ENCODE results near the gene CR2.

DNA sequence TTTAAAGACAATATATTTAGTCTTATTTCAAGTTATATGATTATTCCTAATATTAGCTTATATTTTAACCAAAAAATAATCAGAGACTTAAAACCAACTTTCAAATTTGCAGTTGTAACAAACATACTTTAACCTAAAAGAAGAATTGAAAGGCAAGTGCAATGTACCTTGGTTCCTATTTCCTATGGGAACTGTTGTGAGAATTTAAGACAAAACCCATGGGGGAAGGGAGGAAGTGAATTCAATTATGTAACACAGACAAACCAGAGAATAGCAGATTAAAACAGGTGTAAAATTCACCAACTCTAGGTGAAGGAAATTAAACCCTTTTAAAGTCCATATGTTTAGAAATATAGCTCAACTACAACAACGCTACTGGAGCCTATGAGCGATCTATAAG, 22.6 kb upstream of the CR2 start:
- TF ChIP-seq, protein P1, sequence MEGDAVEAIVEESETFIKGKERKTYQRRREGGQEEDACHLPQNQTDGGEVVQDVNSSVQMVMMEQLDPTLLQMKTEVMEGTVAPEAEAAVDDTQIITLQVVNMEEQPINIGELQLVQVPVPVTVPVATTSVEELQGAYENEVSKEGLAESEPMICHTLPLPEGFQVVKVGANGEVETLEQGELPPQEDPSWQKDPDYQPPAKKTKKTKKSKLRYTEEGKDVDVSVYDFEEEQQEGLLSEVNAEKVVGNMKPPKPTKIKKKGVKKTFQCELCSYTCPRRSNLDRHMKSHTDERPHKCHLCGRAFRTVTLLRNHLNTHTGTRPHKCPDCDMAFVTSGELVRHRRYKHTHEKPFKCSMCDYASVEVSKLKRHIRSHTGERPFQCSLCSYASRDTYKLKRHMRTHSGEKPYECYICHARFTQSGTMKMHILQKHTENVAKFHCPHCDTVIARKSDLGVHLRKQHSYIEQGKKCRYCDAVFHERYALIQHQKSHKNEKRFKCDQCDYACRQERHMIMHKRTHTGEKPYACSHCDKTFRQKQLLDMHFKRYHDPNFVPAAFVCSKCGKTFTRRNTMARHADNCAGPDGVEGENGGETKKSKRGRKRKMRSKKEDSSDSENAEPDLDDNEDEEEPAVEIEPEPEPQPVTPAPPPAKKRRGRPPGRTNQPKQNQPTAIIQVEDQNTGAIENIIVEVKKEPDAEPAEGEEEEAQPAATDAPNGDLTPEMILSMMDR (IDR thresholded peaks at IDR 0.05): no peak
- TF ChIP-seq EP300 (IDR thresholded peaks at IDR 0.05): no peak
- TF ChIP-seq POLR2A (IDR thresholded peaks at IDR 0.05): no peak

Measured in tibial nerve (tissue), 4 donors.